ENCODE data around the gene COPG1.
A peak's percentile ranks its signal among the peaks of the same experiment; 100 is the strongest.

COPG1 gene

GRCh38 chr3:129228891-129229585 lies 20.4 kb upstream of the COPG1 start:
- Mint-ChIP-seq H3K9me3 (no peaks in the 10 kb centered on the region), H3K27me3 (ENCODE audit: low read depth, poor library complexity) (peaks cover 12% of the 10 kb centered on the region), H3K4me3 (no peak overlapping the region), H3K4me1 (peaks cover 13% of the 10 kb centered on the region), H3K27ac (peak overlapping the region; percentile 68), H3K36me3 (ENCODE audit: low read depth) (no peaks in the 10 kb centered on the region)
- no peak for DNase-seq
- TF ChIP-seq CTCF (IDR thresholded peaks at IDR 0.05): no peak

GRCh38 chr3:129230311-129231019 lies 18.9 kb upstream of the COPG1 start:
- Mint-ChIP-seq H3K4me1 (peaks cover 13% of the 10 kb centered on the region), H3K9me3 (no peaks in the 10 kb centered on the region), H3K27ac (no peak overlapping the region), H3K4me3 (no peak overlapping the region), H3K27me3 (ENCODE audit: low read depth, poor library complexity) (peaks cover 12% of the 10 kb centered on the region), H3K36me3 (ENCODE audit: low read depth) (no peaks in the 10 kb centered on the region)
- TF ChIP-seq CTCF (IDR thresholded peaks at IDR 0.05): no peak
- no peak for DNase-seq

- DNase-seq: no peak
- H3K36me3 Mint-ChIP-seq (ENCODE audit: low read depth): no peaks in the 10 kb centered on the region
- peaks cover 8% of the 10 kb centered on the region for H3K27me3 Mint-ChIP-seq (ENCODE audit: low read depth, poor library complexity)
- H3K9me3 Mint-ChIP-seq: peaks cover 3% of the 10 kb centered on the region
- H3K27ac Mint-ChIP-seq: no peak overlapping the region
- H3K4me1 Mint-ChIP-seq: peaks cover 13% of the 10 kb centered on the region
- no peak for TF ChIP-seq CTCF (IDR thresholded peaks at IDR 0.05)
- H3K4me3 Mint-ChIP-seq: no peak overlapping the region
These were observed 17.9 kb upstream of the COPG1 start for GRCh38 chr3:129231331-129232119.

GRCh38 chr3:129233538-129233937 lies 15.9 kb upstream of the COPG1 start:
- peaks cover 8% of the 10 kb centered on the region for H3K27me3 Mint-ChIP-seq (ENCODE audit: low read depth, poor library complexity)
- peaks cover 13% of the 10 kb centered on the region for H3K4me1 Mint-ChIP-seq
- no peak for DNase-seq
- no peaks in the 10 kb centered on the region for H3K36me3 Mint-ChIP-seq (ENCODE audit: low read depth)
- H3K27ac Mint-ChIP-seq: peak overlapping the region; percentile 14
- no peak overlapping the region for H3K4me3 Mint-ChIP-seq
- TF ChIP-seq CTCF (IDR thresholded peaks at IDR 0.05): no peak
- peaks cover 3% of the 10 kb centered on the region for H3K9me3 Mint-ChIP-seq

- Mint-ChIP-seq H3K36me3 (ENCODE audit: low read depth) (no peaks in the 10 kb centered on the region), H3K9me3 (peaks cover 3% of the 10 kb centered on the region), H3K4me1 (peaks cover 7% of the 10 kb centered on the region), H3K27me3 (ENCODE audit: low read depth, poor library complexity) (peaks cover 8% of the 10 kb centered on the region), H3K4me3 (no peak overlapping the region), H3K27ac (no peak overlapping the region)
- no peak for DNase-seq
- no peak for TF ChIP-seq CTCF (IDR thresholded peaks at IDR 0.05)
These were observed 15.0 kb upstream of the COPG1 start for GRCh38 chr3:129234441-129234840.
